NCI-H526 treated with DMSO at 0.1 percent for 48 hours (cell line): ENCODE data around the gene ADAP2.
"Not testable (repeated sequence)": the region's sequence is repeated elsewhere in the genome, so short reads cannot be mapped to it uniquely, and the experiment has no call there.

Experiments used
- DNase-seq: peaks from one replicate; lab custom pipeline; 2025; lab: John Stamatoyannopoulos, UW

The ADAP2 gene

DNA sequence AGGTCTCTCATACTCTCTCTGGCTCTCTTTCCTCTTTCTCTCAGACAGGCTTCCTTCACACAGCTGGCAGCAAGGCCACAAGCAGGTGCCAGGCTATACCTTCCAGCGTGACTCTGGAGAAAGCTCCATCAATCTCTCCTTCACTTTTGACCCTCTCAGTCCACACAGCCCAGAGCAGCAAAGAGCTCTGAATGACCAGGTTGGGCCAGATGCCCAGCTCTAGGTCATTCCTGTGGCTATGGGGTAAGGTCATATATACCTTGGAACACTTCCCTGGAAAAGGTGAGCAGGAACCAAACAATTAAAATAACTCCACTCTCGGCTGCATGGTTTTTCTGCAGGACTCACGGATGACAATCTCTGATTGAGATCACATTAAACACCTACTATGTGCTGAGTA, 8.8 kb downstream of the ADAP2 start:
- no peak for DNase-seq

DNA sequence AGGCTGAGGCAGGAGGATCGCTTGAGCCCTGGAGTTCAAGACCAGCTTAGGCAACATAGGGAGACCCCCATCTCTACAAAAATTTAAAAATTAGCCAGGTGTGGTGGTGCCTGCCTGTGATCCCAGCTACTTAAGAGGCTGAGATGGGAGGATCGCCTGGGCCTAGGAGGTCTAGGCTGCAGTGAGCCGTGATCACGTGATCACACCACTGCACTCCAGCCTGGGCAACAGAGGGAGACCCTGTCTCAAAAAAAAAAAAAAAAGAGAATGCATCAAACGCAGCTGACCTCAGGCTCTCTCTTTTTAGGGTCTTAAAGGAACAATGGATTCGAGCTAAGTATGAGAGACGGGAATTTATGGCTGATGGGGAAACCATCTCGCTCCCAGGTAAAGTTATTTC, 9.8 kb downstream of the ADAP2 start:
- DNase-seq, result not testable (repeated sequence)

DNA sequence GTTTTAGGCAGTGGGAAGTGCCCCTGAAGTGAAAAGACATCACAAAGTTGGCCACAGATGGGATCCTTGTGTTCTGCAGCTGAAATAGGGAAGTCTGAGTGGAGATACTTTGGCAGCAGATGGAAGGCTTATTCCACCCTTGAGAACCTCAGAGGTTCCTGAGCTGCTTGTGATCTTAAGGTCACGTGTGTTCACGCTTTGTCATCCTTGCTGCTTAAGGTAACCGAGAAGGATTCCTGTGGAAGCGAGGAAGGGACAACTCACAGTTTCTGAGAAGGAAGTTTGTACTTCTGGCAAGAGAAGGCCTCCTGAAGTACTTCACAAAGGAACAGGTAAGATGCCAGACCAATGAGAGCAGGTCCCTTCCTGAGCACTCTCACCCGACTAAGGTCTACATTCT, 12.2 kb downstream of the ADAP2 start:
- no peak for DNase-seq

DNA sequence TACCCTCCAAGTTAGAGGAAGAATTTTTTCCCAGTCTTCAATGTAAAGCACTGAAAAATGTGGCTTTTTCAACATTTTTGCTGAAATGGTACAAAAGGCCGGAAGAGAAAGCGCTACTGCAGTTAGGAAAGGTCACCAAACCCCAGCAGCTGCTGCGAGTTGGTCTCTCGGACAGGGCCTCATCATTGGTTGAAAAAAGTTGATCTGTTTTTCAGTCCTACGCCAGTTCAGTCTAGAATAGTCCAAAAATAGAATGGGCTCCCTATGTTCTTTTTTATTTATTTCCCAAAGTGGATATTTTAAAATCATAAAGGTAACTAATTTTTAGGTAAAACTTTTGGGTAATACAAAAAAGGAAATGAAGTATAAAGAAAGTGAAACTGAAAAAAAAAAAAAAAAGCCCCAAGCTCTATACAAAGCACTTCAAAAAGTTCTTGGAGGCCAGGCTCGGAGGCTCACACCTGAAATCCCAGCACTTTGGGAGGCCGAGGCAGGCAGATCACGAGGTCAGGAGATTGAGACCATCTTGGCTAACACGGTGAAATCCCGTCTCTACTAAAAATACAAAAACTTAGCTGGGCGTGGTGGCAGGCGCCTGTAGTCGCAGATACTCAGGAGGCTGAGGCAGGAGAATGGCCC, 17.4 kb downstream of the ADAP2 start:
- no peak for DNase-seq

DNA sequence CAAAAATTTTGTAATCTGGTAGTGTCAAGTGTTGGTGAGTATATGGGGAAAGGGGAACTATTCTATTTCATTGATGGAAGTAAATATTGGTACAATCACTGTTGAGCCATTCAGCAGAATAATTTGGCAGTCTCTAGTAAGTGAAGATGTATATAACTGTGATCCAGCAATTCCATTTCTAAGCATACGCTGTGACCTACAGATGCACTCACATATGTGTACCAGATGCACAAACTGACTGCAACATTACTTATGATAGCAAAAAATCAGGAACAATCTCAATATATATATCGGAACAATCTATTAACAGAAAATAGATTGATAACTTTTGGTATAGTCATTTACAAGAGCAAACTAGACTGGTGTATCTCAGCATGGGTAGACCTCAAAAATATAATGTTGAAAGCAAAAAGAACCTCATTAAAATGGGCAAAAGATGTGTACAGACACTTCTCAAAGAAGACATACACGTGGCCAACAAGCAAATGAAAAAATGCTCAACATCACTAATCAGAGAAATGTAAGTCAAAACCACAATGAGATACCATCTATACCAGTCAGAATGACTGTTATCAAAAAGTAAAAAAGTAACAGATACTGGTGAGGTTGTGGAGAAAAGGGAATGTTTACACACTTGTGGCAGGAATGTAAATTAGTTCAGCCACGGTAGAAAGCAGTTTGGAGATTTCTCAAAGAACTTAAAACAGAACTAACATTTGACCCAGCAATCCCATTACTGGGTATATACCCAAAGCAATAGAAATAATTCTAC, 20.7 kb downstream of the ADAP2 start:
- no peak for DNase-seq

DNA sequence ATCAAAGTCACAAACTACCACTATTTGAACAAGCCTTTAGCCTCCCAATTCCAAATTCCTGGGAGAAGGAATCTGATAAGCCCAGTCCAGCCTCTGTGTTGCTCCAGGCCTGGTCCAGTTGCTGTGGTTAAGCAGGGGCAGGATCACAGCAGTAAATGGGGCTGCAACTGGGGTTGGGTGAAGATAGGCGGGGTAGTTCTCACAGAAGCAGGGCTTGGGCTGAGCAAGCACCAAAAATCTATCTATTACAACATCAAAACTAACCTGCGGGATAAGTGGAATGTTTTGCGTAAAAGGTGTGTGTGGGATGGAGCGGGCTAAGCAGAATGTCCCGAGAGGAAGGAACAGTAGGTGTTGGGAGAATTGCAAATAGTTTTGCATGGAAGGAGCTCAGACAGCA, 26.1 kb downstream of the ADAP2 start:
- DNase-seq, result no peak

DNA sequence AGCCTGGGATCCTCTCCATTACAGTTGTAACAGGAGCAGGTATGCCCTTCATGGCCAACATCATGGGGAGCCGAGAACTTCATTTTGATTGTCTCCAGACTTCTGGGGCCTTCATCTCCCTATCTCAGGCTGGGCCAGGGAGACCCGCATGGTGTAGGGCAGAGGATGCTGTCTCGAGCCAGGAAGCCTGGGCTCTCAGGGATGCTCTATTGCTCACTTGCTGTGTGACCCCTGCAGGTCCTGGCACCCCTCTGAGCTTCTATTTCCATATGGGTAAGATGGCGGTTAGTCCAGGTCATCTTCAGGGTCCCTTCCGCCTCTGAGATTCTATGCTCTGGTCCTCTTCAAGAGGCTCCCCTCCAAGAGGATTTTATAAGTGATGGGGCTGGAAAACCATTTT, 28.4 kb downstream of the ADAP2 start:
- no peak for DNase-seq

DNA sequence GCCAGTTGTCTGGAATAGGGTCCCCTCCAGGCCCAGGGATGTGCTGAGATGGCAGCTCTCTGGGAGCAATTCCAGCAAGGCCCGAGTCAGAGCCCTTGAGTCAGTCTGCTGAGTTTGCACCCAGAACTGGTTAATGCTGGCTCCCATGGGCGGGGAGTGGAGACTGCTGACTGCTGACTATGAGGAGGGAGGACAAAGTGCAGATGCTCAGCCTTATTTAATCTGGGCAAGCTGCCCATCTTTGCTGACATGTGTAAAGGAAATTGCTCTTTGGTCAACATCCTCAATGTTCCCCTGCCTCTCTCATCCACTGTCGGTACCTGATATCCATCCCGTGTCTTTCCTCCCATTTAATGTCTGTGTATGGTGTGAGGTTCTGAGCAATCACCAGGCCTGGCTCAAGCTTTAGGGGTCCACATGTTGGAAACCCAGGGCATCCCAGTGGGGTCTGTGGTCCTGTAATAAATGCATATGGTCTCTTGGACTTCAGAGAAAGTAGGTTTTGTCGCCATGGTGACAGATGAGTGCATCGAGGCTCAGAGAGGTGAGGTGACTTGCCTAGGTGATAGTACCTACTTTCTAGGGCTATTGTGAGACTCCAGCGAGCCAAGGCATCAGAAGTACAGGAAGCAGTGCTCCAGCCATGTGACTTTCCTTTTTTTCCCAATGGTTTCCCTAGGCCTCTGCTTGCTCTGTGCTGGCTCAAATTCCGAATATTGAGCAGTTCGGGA, 29.1 kb downstream of the ADAP2 start:
- no peak for DNase-seq

DNA sequence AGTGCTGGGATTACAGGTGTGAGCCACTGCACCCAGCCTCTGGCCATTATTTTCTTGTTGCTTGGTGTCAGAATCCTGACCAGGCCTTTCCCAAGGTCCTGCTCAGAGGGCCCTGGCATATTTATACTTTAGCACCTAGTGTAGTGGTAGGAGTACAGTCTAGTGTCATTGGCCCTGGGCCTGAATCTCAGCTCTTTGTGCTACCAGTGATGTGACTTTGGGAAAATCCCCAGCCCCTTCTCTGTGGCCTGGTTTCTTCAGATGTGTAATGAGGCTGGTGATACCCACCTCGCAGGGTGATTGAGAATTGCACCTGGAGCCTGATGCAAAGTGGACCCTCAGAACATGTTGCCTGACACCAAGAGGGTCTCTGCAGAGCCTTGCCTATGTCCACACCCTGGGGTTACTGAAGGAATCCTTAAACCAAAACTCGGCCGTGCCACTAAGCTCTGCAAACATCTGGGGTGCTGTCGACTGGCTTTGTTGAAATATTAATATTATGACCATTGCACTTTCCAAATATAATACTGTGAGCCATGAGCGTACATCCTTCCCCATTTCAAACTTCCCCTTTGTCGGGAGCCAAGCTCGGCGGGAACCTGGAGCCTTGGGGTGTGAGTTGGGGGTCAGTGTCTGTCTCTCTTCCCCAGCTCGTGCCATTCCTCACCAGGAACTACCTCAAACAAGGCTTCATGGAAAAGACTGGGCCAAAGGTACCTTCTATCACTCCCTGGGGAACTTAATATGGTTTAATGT, 31.1 kb downstream of the ADAP2 start:
- no peak for DNase-seq

DNA sequence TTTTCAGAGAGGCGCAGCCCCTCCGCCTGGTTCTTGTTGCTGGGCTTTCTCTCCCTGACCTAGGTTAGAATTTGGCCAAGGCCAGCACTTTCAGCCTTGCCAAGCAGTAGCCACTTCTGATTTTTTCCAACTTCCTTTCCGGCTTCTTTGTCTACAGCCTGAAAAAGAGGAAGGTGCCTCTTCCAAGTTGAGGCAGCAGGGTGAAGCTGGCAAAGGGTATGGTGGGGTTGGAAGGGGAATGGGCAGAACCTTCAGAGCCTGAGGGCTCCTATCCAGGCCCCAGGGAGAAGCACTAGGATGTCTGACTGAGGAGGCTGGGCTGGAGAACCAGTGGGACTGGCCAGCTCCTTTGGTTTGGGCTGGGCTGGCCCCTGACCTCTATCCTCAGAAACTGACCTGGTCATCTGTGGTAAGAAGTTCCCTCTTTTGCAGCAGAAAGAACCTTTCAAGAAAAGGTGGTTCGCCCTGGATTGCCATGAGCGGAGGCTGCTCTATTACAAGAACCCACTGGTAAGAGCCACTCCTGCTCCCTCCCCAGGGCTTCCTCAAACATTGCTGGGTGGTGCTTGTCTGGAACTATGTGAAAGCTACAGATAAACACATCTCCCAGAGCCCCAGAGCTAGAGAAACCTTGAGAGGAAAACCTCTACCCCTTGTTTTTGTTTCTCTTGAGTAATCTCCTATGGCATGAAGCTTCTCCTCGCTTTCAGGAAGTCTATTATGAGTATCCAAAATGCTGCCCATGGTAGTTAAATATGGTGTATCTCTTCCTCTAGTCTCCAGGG, 32.5 kb downstream of the ADAP2 start:
- no peak for DNase-seq

DNA sequence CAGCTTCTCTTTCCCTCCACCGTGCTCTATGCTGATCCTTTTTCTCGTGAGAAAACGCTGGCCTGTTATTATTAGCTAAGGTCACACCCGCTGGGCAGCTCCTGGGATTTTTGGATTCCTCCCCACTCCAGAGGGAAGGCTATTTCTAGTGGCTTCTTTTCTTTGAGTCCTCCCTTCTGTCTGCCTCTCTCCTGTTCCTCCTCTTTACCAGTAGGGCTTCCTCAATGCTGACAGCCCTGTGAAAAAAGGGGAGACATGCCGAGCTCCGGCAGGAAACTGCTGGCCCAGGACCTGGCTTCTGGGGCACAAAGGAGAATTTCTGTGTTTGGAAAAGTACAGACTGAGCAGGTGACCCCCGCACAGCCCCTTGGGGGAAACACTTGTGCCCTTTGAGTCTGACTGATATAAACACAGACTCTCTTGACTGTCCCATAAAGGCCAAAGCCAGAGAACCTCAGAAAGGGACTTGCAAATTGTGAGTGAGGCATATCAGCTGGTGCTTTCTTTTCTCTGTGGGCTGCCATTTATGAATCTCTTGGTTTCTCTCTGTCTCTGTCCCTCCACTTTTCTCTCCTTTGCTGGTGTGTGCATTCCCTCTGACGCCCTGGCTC, 35.1 kb downstream of the ADAP2 start:
- DNase-seq, result no peak

DNA sequence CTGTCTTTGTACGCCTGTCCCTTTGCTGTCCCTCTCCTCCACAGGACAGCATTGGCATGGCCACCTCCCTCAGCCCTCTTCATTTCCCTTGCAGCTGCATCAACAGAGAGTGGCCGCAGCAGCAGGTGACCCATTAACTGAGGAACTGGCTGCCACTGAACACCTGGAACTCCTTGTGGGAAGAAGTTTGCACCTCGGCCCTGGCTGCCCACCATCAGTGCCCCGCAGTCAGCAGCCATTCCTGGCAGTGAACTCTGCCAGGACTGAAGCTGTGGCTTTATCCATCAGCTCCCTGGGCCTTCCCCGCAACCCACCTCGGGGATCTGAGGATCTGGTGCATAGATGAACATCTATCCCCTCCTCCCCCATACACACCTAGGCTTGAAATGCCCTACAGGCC, 36.0 kb downstream of the ADAP2 start:
- DNase-seq, result no peak

DNA sequence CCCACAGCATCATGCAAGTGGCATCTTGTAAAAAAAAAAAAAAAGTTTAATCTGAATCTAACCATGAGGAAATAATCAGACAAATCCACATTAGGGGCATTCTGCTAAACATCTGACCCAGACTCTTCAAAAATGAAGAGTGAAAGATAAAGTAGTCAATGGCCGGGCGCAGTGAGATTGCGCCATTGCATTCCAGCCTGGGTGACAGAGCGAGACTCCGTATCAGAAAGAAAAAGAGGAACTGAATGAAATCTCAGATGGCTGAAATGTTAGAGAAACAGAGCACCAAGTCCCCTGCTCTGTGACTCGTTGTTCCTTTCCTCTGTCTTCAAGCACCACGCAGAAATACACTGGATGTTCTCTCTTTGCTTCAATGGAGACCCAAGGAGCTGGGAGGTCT, 36.4 kb downstream of the ADAP2 start:
- DNase-seq, result no peak

DNA sequence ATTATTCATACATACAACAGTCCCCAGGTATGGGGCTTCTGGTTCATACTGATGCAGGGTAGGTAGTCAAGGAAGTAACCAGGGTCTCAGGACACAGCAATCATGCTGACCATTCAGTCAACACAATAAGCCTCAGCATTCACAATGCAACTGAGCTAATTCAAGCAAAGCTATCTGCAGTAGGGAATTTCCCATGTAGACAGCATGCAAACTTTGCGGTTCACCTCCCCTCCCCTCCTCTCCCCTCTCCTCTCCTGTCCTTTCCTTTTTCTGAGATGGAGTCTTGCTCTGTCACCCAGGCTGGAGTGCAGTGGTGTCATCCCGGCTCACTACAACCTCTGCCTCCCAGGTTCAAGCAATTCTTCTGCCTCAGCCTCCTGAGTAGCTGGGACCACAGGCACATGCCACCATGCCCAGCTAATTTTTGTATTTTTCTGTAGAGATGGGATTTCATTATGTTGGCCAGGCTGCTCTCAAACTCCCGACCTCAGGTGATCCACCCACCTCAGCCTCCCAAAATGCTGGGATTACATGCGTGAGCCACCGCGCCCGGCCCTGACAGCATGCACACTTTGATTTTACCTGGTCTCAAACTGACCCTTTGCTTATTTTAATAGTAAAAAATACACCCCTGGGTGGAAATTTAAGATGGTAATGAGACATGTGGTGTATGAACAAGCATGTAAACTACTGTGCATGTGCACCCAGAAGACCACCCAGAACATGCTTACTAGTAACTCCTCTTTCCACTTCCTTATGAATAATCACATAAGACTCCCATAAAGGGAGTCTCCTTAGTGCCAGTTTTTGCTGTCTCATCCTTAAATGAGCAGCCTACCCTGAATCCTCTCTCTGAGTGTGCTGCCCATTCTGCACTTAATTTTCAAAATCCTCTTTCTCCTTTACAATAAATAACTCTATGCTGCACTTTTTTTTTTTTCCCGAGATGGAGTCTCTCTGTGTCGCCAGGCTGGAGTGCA, 39.8 kb downstream of the ADAP2 start:
- peak; percentile 84 for DNase-seq

DNA sequence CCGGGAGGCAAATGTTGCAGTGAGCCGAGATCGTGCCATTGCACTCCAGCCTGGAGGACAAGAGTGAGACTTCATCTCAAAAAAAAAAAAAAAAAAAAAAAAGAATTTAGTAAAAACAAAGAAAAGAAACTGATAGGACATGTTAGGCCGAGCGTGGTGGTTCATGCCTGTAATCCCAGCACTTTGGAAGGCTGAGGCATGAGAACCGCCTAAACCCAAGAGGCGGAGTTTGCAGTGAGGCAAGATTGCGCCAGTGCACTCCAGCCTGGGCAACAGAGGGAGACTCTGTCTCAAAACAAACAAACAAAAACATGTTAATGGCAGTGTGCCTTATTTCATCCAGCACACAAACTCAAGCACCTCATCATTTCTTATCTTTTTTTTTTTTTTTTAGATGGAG, 42.6 kb downstream of the ADAP2 start:
- DNase-seq, result not testable (repeated sequence)

DNA sequence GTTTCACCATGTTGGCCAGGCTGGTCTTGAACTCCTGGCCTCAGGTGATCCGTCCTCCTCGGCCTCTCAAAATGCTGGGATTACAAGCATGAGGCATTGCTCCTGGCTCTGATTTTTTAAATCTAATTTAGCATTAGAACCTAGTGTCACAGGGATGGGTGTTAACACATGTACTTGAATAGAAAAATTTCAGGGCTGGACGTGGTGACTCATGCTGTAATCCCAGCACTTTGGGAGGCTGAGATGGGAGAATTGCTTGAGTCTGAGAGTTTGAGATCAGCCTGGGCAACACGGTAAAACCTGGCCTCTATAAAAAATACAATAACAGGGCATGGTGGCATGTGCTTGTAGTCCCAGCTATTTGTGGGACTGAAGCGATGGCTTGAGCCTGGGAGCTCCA, 43.1 kb downstream of the ADAP2 start:
- DNase-seq, result no peak

DNA sequence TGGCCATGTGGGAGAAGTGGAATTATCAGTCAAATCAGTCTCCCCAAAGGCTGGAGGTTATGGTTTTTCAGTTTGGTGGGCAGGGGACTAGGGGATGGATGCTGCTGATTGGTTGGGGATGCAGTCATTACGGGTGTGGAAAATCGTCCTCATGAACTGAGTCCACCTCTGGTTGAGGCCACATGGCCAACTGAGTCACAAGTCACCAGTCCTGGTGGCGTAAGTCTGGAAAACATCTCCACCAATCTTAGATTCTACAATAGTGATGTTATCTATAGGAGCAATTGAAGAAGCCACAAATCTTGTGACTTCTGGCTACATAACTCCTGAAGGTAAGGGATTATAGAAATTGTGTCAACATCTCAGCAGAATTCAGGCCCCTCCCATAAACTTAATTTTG, 43.9 kb downstream of the ADAP2 start:
- no peak for DNase-seq

DNA sequence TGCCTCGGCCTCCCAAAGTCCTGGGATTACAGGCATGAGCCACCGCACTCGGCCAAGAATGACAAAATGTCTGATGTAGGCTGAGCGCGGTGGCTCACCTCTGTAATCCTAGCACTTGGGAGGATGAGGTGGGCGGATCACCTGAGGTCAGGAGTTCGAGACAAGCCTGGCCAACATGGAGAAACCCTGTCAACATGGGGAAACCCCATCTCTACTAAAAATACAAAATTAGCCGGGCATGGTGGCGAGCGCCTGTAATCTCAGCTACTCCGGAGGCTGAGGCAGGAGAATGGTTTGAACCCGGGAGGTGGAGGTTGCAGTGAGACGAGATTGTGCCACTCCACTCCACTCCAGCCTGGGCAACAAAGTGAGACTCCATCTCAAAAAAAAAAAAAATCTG, 46.2 kb downstream of the ADAP2 start:
- DNase-seq, result not testable (repeated sequence)

DNA sequence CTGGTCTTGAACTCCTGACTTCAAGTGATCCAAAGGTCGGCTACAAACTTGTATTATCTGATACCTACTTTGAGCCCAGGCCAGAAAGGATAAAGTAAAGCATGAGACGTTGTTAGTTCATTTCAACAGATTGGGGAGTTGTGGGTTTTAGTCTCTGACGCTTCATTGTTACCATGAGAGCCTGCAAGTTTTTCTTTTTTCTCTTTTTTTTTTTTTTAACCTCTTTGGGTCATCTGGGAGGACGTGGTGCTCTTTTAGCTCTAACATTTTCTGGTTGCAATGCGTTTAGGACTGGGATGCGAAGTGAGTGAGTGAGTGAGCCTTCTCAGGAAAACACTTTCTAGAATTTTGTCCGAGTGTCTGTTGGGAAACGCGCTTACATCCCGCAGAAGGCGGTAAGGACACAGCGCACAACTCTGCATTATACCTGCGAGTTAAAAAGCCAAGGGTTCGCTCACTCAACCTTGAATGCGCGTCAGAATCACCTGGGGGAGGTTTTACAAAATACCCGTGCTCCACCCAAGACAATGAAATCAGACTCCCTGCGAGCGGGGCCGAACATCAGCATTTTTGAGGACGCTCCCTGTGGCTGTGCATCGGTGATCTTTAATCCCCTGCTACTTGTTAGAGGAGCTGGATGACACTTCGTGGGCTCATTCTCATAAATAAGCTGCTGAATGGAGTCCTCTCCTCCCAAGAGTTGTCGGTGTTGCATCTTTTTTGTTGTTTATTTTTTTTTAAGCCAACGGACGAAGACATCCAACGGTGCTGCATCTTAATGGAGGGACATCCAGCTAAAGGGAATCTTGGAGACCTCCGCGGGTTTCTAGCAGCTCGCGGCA, 48.5 kb downstream of the ADAP2 start:
- no peak for DNase-seq
